ENCODE data around the gene LUC7L3. TPM values are rescaled to one million over a fixed set of nuclear protein-coding genes. Genes with fewer than 3 reads are reported as not detected.

The LUC7L3 gene
- total RNA-seq, 1 experiment from 2014 or later, result 184 TPM

DNA sequence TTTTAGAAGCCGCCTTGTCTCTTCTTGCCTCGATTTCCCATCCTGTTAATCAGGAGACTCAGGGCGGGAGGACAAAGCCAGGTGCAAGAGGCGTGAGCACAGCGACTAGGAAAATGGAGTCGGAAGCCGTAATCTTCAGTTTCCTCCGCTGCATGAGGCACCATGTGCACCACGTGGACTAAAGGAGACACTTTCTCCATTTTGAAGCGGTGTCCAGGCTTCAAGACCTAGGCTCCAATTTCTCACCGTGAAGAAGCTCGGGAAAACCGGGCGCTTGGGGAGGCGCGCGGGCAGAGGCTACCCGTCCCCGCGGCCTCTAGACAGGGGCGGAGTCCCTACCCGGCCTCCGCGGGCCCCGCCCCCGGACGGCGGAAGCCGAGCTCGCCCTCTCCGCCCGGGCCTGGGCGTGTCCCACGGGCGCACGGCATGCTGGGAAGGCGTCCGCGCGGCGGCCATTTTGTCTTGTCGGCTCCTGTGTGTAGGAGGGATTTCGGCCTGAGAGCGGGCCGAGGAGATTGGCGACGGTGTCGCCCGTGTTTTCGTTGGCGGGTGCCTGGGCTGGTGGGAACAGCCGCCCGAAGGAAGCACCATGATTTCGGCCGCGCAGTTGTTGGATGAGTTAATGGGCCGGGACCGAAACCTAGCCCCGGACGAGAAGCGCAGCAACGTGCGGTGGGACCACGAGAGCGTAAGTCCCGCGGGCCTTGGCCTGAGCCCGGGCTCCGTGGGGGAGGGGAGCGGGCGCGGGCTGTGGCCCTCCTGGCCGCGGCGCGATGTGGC lies at the start of gene LUC7L3 (continued):
- TF ChIP-seq, protein P1, sequence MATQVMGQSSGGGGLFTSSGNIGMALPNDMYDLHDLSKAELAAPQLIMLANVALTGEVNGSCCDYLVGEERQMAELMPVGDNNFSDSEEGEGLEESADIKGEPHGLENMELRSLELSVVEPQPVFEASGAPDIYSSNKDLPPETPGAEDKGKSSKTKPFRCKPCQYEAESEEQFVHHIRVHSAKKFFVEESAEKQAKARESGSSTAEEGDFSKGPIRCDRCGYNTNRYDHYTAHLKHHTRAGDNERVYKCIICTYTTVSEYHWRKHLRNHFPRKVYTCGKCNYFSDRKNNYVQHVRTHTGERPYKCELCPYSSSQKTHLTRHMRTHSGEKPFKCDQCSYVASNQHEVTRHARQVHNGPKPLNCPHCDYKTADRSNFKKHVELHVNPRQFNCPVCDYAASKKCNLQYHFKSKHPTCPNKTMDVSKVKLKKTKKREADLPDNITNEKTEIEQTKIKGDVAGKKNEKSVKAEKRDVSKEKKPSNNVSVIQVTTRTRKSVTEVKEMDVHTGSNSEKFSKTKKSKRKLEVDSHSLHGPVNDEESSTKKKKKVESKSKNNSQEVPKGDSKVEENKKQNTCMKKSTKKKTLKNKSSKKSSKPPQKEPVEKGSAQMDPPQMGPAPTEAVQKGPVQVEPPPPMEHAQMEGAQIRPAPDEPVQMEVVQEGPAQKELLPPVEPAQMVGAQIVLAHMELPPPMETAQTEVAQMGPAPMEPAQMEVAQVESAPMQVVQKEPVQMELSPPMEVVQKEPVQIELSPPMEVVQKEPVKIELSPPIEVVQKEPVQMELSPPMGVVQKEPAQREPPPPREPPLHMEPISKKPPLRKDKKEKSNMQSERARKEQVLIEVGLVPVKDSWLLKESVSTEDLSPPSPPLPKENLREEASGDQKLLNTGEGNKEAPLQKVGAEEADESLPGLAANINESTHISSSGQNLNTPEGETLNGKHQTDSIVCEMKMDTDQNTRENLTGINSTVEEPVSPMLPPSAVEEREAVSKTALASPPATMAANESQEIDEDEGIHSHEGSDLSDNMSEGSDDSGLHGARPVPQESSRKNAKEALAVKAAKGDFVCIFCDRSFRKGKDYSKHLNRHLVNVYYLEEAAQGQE (IDR thresholded peaks at IDR 0.05; ENCODE audit: low read depth), result no peak
- TF ChIP-seq POLR2AphosphoS5 (IDR thresholded peaks at IDR 0.05; ENCODE audit: low read depth, low read length) (peak; percentile 99), RAD21 (IDR thresholded peaks at IDR 0.05; ENCODE audit: low read depth) (no peak), ELF1 (IDR thresholded peaks at IDR 0.05; ENCODE audit: borderline replicate concordance, low read depth) (no peak)

DNA sequence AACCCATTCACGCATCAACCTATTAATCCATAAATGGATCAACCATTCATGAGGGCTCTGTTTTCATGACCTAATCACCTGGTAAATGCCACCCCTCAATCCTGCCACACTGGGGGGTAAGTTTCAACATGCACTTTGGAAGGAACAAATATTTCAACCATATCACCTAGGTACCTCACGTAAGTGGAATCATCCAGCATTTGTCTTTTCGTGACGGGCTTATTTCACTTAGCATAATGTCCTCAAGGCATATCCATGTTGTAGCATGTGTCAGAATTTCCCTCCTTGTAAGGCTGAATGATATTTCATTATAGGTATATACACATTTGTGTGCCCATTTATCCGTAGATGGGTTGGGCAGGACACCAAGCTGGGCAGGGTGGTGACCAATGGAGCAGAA lies 47.3 kb upstream of the LUC7L3 start:
- DNase-seq (ENCODE audit: low read depth, low spot score), result no peak
- BruUV-seq (replicated peaks), result no TSS peak
- ChIA-PET RAD21 (ENCODE audit: low non-redundant PET in 1 of 2, low total read pairs in 2 of 2, uncharacterized antibody in 2 of 2, unreplicated experiment in 2 of 2) (no interaction called here), POLR2A (no interaction called here), CTCF (interaction anchor here (0.7 kb wide), 1 partner anchor 8 kb away, joined by 6 read pairs; no protein-coding TSS in a partner anchor)
- Histone ChIP-seq H3K4me3 (replicated peaks in 1 of 2; ENCODE audit: low read depth in 1 of 2, low read length in 2 of 2) (no peak overlapping the region), H3K79me2 (ENCODE audit: insufficient read depth, low read length) (no peaks in the 10 kb centered on the region), H3K9me3 (ENCODE audit: control insufficient read depth in 1 of 2, insufficient read depth in 1 of 2, low read depth in 1 of 2, low read length in 2 of 2) (no peaks in the 10 kb centered on the region), H3K9ac (ENCODE audit: low read length) (no peak overlapping the region), H3K4me2 (ENCODE audit: low read length) (no peak overlapping the region), H3K4me1 (ENCODE audit: control insufficient read depth in 1 of 2, insufficient read depth in 2 of 2, low read length in 2 of 2) (peaks cover 26 to 57% of the 10 kb centered on the region in 2 experiments), H3K27ac (ENCODE audit: low read depth, low read length) (no peak overlapping the region), H2AFZ (ENCODE audit: low read depth, low read length, poor library complexity, severe bottlenecking) (no peak overlapping the region), H4K20me1 (ENCODE audit: insufficient read depth) (no peaks in the 10 kb centered on the region), H3K27me3 (ENCODE audit: insufficient read depth, low read length) (no peaks in the 10 kb centered on the region), H3K9me2 (ENCODE audit: insufficient read depth) (no peaks in the 10 kb centered on the region), H3K36me3 (ENCODE audit: control insufficient read depth in 1 of 2, insufficient read depth in 2 of 2, low read length in 2 of 2) (no peaks in the 10 kb centered on the region)
- intact Hi-C loops (cut with micrococcal nuclease), result no loop called here
- no peak for ATAC-seq
- TF ChIP-seq JUND (IDR thresholded peaks at IDR 0.05) (no peak), RAD21 (IDR thresholded peaks at IDR 0.05; ENCODE audit: low read depth) (no peak), POLR2A (IDR thresholded peaks at IDR 0.05; ENCODE audit: borderline replicate concordance, extremely low read depth, insufficient read depth, insufficient read length) (no peak), POLR2AphosphoS5 (IDR thresholded peaks at IDR 0.05; ENCODE audit: low read depth, low read length) (no peak), SP1 (IDR thresholded peaks at IDR 0.05; ENCODE audit: low read depth) (no peak), ZBTB33 (IDR thresholded peaks at IDR 0.05; ENCODE audit: extremely low read depth, insufficient replicate concordance, low read length) (no peak), YY1 (IDR thresholded peaks at IDR 0.05; ENCODE audit: extremely low read depth, insufficient replicate concordance, low read depth, low read length) (no peak), FOSL1 (IDR thresholded peaks at IDR 0.05; ENCODE audit: low read depth) (no peak), ELF1 (IDR thresholded peaks at IDR 0.05; ENCODE audit: borderline replicate concordance, low read depth) (no peak), SRF (IDR thresholded peaks at IDR 0.05; ENCODE audit: low read depth) (no peak), EZH2 (IDR thresholded peaks at IDR 0.05) (no peak), EZH2phosphoT487 (IDR thresholded peaks at IDR 0.05; ENCODE audit: borderline replicate concordance) (no peak), ZFX (IDR thresholded peaks at IDR 0.05) (no peak), CBX3 (IDR thresholded peaks at IDR 0.05; ENCODE audit: low read depth) (no peak)
- TF ChIP-seq, protein P1 (IDR thresholded peaks at IDR 0.05; ENCODE audit: low read depth), result no peak
